Small intestine (tissue), 7 donors: Measurements from ENCODE around the gene ANGPTL1. TPM values are rescaled to one million over a fixed set of nuclear protein-coding genes. Genes with fewer than 3 reads are reported as not detected.
A peak's percentile ranks its signal among the peaks of the same experiment; 100 is the strongest.

Source experiments
- DNase-seq, 2 donors: peaks; one replicate each; pipeline versions ENCODE4 v3.0.0 to v3.0.0-alpha.2; 2013
- FAIRE-seq: peaks from 2 replicates; lab custom pipeline; 2012; peaks lifted over from hg19 to GRCh38; lab: Jason Lieb, UNC
- H3K27ac ChIP-seq, 3 donors: one replicate each; pipeline ENCODE4 v1.5.1; 2013; ENCODE audit warnings: low read length in 2 of 3, mild to moderate bottlenecking in 2 of 3, control low read depth in 1 of 3, inconsistent platforms in 1 of 3, low read depth in 1 of 3, moderate library complexity in 1 of 3
- H3K27me3 ChIP-seq, 3 donors: one replicate each; pipeline ENCODE4 v1.6.1; 2013; ENCODE audit warnings: low read length in 3 of 3, inconsistent platforms in 1 of 3; ENCODE audit not compliant: control insufficient read depth in 3 of 3, insufficient read depth in 3 of 3
- H3K36me3 ChIP-seq, 3 donors: one replicate each; pipeline ENCODE4 v1.6.1; 2013; ENCODE audit warnings: low read length in 3 of 3, inconsistent platforms in 1 of 3, low read depth in 1 of 3, mild to moderate bottlenecking in 1 of 3, moderate library complexity in 1 of 3; ENCODE audit not compliant: control insufficient read depth in 3 of 3, insufficient read depth in 2 of 3
- H3K4me1 ChIP-seq, 3 donors: one replicate each; pipeline ENCODE4 v1.6.1; 2013; ENCODE audit warnings: low read length in 2 of 3, inconsistent platforms in 1 of 3, low read depth in 1 of 3, mild to moderate bottlenecking in 1 of 3, moderate library complexity in 1 of 3; ENCODE audit not compliant: control insufficient read depth in 3 of 3, insufficient read depth in 2 of 3
- H3K4me3 ChIP-seq, 3 donors: one replicate each; pipeline ENCODE4 v1.5.1; 2013; ENCODE audit warnings: low read length in 3 of 3, control low read depth in 1 of 3, inconsistent platforms in 1 of 3, low read depth in 1 of 3, mild to moderate bottlenecking in 1 of 3, moderate library complexity in 1 of 3
- H3K9me3 ChIP-seq, 2 donors: one replicate each; pipeline ENCODE4 v1.6.1; 2013; ENCODE audit warnings: low read depth in 1 of 2, low read length in 1 of 2; ENCODE audit not compliant: control insufficient read depth in 2 of 2, insufficient read depth in 1 of 2
- WGBS, 3 donors: extraction: QIAGEN DNeasy Blood & Tissue Kit; methylation state at CpG; one replicate each; pipeline ENCODE4 v1.1.7; 2013; 5-methylcytosine and 5-hydroxymethylcytosine counted together
- polyA plus RNA-seq, 4 donors: library from polyadenylated mRNA; stranded (reverse) in 3 of 4; unstranded in 1 of 4; fragments of 200-250 nt in 3 of 4; fragments of 120-200 nt in 1 of 4; gene quantifications; one replicate each; pipeline versions ENCODE4 v1.2.1 to v1.2.3, GENCODE V29; 2013
- donor health status: healthy with polysubstance abuse.
- donor health status: control.
- donor health status: control.
- donor health status: Bipolar disorder and iron deficiency.
- donor health status: healthy.

The ANGPTL1 gene
- polyA plus RNA-seq, 4 donors = 1.3 to 24.4 (median 3.1) TPM

DNA sequence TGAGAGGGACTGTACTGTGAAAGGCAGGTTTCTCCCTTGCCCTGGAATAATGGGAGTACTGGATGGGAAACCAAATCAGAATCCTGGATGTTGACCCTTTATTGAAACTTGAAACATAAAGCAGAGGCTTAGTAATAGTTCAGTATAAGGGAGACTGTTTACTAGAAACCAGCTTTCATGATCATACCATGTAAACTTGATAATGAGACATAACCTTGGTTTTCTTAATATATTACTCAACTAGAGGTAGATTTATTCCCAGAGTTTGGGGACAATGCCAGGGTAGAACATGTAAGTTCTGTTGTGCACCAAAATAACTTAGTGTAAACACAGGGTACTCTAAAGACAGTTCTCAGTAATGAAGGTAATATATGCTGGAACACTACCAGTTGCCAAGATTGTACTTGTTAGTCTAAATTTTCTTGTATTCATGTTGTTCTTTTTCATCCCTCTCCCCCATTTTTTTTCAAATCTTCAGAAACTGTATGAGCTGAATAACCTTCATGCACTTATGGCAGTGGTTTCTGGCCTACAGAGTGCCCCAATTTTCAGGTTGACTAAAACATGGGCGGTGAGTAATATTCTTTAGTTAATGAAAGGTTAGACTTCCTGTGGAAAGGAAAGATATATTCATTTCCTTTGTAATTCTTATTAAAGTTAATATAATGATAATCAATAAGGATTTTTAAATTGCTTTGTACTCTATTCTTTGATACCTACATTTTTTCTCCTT lies 49.6 kb downstream of the ANGPTL1 start:
- 77 to 95% (median 79%) methylated on average over 1 of the region's 1 CpG for WGBS, 3 donors
- peaks cover 0 to 9% (median 2%) of the 10 kb centered on the region in 3 donors for H3K36me3 ChIP-seq
- H3K27me3 ChIP-seq = no peaks in the 10 kb centered on the region

DNA sequence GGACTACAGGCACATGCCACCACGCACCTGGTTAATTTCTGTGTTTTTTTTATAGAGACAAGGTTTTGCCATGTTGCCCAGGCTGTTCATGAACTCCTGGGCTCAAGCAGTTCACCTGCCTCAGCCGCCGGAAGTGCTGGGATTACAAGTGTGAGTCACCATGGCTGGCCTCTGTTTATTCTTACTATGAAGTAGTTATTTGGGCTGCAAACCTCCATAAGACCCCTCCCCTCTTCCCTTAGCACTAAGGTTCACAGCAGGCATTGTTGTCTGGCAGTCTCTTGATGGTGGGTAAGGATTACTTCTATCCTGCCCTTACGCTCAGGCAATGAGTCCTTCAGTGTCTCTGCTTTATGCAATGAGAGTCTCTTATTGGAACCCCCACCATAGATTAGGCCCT lies 51.8 kb downstream of the ANGPTL1 start:
- no peaks in the 10 kb centered on the region for H3K4me1 ChIP-seq
- no peaks in the 10 kb centered on the region for H3K9me3 ChIP-seq
- WGBS, 3 donors = 85 to 93% (median 92%) methylated on average over 4 of the region's 4 CpGs
- FAIRE-seq (no peak), DNase-seq (no peak)
- H3K27me3 ChIP-seq = no peaks in the 10 kb centered on the region
- no peak overlapping the region for H3K4me3 ChIP-seq
- no peak overlapping the region for H3K27ac ChIP-seq
- peaks cover 0 to 9% (median 5%) of the 10 kb centered on the region in 3 donors for H3K36me3 ChIP-seq

More for the DNA sequence above, 49.6 kb downstream of the ANGPTL1 start:
- Histone ChIP-seq H3K4me3 (no peak overlapping the region), H3K9me3 (no peaks in the 10 kb centered on the region), H3K4me1 (no peaks in the 10 kb centered on the region), H3K27ac (no peak overlapping the region)
- DNase-seq (no peak), FAIRE-seq (no peak)

DNA sequence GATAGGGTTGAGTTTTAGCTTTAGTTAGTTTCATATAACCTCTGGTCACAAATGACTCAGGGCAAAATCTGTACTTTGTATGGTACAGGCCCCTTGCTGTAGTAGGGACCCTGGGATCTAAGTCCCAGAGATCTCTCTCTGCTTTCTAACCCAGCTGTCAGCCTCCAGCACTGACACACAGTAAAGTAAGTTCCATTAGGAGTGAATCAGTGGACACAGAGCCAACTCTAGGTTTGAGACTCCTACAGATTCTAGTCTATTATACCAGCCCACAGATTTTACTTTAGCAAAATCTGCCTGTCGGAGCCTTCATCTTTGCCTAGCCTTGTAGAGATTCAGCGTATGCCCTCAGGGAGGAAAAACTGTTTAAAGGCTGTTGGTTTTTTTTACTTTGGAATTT lies 52.5 kb downstream of the ANGPTL1 start:
- no peak for DNase-seq
- no peak for FAIRE-seq
- no peak overlapping the region for H3K27ac ChIP-seq
- WGBS, 3 donors = 96 to 100% (median 98%) methylated on average over 2 of the region's 2 CpGs
- no peaks in the 10 kb centered on the region for H3K9me3 ChIP-seq
- no peaks in the 10 kb centered on the region for H3K27me3 ChIP-seq
- H3K4me3 ChIP-seq = no peak overlapping the region
- no peaks in the 10 kb centered on the region for H3K4me1 ChIP-seq
- H3K36me3 ChIP-seq = peaks cover 0 to 9% (median 5%) of the 10 kb centered on the region in 3 donors

DNA sequence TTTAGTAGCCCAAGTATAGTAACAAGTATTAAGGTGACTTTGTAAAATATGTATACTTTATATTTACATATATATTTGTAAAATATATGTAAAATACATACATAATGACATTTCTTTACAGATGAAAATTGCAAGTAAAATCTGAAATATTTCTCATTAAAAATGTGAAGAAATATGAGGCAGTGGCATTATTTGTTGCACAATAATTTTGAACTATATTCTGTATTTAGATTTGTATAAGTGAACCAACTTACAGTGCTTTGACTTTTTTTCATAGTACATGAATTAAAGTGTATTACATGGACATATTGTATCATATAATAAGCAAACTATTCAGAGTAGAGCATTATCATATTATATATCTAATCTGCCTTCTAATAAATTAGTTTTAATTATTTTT lies 60.3 kb downstream of the ANGPTL1 start:
- no peaks in the 10 kb centered on the region for H3K9me3 ChIP-seq
- DNase-seq (no peak), FAIRE-seq (no peak)
- no peaks in the 10 kb centered on the region for H3K4me1 ChIP-seq
- no peak overlapping the region for H3K4me3 ChIP-seq
- H3K36me3 ChIP-seq = peaks cover 0 to 11% (median 9%) of the 10 kb centered on the region in 3 donors
- no peak overlapping the region for H3K27ac ChIP-seq
- H3K27me3 ChIP-seq = no peaks in the 10 kb centered on the region

DNA sequence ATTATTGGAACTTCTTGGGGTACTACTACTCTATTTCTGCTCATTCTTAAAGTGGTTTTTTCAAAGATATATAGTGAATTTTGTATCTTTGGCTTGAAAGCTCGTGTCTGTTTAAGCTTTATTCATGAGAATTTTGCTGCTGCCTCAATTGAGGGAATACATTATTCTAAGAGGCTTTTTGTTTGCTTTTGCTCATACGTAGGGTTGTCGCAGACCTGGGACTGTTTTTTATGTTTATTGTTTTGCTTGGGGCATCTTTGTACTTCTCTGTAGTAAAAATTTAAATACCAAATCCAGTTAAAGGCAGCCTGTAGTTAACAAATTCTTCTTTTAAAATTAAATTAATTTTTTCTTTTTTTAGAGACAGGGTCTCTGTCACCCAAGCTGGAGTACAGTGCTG lies 62.3 kb downstream of the ANGPTL1 start:
- WGBS, 3 donors = 89 to 99% (median 91%) methylated on average over 3 of the region's 3 CpGs
- H3K4me3 ChIP-seq = no peak overlapping the region
- peaks cover 0 to 11% (median 6%) of the 10 kb centered on the region in 3 donors for H3K36me3 ChIP-seq
- no peaks in the 10 kb centered on the region for H3K9me3 ChIP-seq
- FAIRE-seq (no peak), DNase-seq (no peak)
- no peak overlapping the region for H3K27ac ChIP-seq
- no peaks in the 10 kb centered on the region for H3K4me1 ChIP-seq
- no peaks in the 10 kb centered on the region for H3K27me3 ChIP-seq

DNA sequence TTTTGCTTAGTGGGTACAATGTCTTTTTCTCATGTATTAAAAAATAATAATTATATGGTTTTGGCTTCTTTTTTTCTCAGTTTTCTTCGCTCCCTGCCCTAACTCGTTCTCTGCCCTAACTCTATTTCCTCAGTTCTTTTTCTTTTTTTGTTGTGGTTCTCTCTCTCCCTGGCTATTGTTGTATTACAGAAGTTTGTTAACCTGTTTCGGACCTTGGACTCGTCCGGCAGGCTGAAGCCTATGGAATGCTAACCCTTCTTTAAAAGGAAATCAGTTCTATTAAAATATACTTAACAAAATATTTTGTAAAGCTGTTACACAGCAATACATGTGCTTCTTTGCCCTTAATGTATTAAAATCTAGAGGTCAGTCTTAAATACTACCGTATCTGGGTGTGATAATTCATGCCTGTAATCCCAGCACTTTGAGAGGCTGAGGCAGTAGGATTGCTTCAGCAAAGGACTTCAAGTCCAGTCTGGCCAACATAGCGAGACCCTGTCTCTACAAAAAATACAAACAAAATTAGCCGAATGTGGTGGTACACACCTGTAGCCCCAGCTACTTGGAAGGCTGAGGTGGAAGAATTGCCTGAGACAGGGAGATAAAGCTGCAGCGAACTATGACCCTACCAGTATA lies 64.1 kb downstream of the ANGPTL1 start:
- H3K27ac ChIP-seq = no peak overlapping the region
- FAIRE-seq (no peak), DNase-seq (peak; percentile 4 to 6)
- H3K4me3 ChIP-seq = no peak overlapping the region
- no peaks in the 10 kb centered on the region for H3K4me1 ChIP-seq
- no peaks in the 10 kb centered on the region for H3K9me3 ChIP-seq
- H3K36me3 ChIP-seq = peaks cover 0 to 11% (median 6%) of the 10 kb centered on the region in 3 donors
- no peaks in the 10 kb centered on the region for H3K27me3 ChIP-seq
- 82 to 87% (median 86%) methylated on average over 9 of the region's 9 CpGs for WGBS, 3 donors

DNA sequence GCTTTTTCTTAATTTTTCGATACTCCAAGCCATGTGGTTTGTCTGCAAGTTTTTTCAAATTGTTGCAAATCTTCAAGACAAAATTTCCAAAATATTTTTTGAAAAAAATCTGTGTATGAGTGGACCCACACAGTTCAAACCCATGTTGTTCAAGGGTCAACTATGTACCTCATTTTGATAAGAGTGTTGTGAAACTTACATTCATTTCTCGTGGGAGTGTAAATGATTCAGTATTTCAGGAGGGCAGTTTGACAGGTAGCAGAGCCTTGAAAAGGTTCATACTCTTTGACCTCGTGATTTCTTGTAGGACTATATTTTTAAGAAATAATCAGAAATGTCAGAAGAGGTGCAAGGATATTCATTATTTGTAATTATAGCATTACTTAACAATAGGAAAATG lies 68.0 kb downstream of the ANGPTL1 start:
- WGBS, 3 donors = 67 to 85% (median 75%) methylated on average over 3 of the region's 3 CpGs

More for the DNA sequence above, 68.0 kb downstream of the ANGPTL1 start:
- H3K27me3 ChIP-seq = no peaks in the 10 kb centered on the region
- no peak for DNase-seq
- FAIRE-seq = no peak
- peaks cover 0 to 6% of the 10 kb centered on the region in 2 donors for H3K9me3 ChIP-seq
- H3K4me1 ChIP-seq = no peaks in the 10 kb centered on the region
- H3K4me3 ChIP-seq = no peak overlapping the region
- no peak overlapping the region for H3K27ac ChIP-seq
- H3K36me3 ChIP-seq = peaks cover 0 to 2% (median 0%) of the 10 kb centered on the region in 3 donors
